Suppressor macrophage treated with lipopolysaccharide for 4 hours (primary cell): ENCODE measurements around the gene ULK4.
"Not testable (repeated sequence)": the region's sequence is repeated elsewhere in the genome, so short reads cannot be mapped to it uniquely, and the experiment has no call there.

Experiments used
- DNase-seq: peaks from one replicate; pipeline ENCODE4 v3.0.0-alpha.2; 2020

Gene ULK4

GRCh38 chr3:41683666-41684350, 278.1 kb downstream of the ULK4 start:
- DNase-seq, result no peak

- no peak for DNase-seq
Measured at GRCh38 chr3:41682996-41683395, 278.9 kb downstream of the ULK4 start.

- no peak for DNase-seq
Measured at GRCh38 chr3:41682382-41682781, 279.5 kb downstream of the ULK4 start.

GRCh38 chr3:41681479-41681878, 280.4 kb downstream of the ULK4 start:
- no peak for DNase-seq

GRCh38 chr3:41679374-41679773, 282.5 kb downstream of the ULK4 start:
- no peak for DNase-seq

- not testable (repeated sequence) for DNase-seq
Measured at GRCh38 chr3:41675102-41675501, 286.8 kb downstream of the ULK4 start.

- no peak for DNase-seq
Measured at GRCh38 chr3:41674449-41674848, 287.5 kb downstream of the ULK4 start.

- DNase-seq, result no peak
Measured at GRCh38 chr3:41673650-41674049, 288.3 kb downstream of the ULK4 start.

- no peak for DNase-seq
Measured at GRCh38 chr3:41668379-41668778, 293.5 kb downstream of the ULK4 start.

- DNase-seq, result no peak
Measured at GRCh38 chr3:41662288-41662687, 299.6 kb downstream of the ULK4 start.

- no peak for DNase-seq
Measured at GRCh38 chr3:41661796-41662195, 300.1 kb downstream of the ULK4 start.

- no peak for DNase-seq
Measured at GRCh38 chr3:41660510-41660909, 301.4 kb downstream of the ULK4 start.

GRCh38 chr3:41653571-41654239, 308.2 kb downstream of the ULK4 start:
- DNase-seq, result no peak

GRCh38 chr3:41652931-41653330, 309.0 kb downstream of the ULK4 start:
- DNase-seq, result no peak

GRCh38 chr3:41652506-41652905, 309.4 kb downstream of the ULK4 start:
- no peak for DNase-seq

GRCh38 chr3:41651718-41652117, 310.2 kb downstream of the ULK4 start:
- DNase-seq, result no peak

- DNase-seq, result no peak
Measured at GRCh38 chr3:41650406-41650805, 311.5 kb downstream of the ULK4 start.

GRCh38 chr3:41649129-41649739, 312.7 kb downstream of the ULK4 start:
- no peak for DNase-seq

GRCh38 chr3:41647730-41648129, 314.2 kb downstream of the ULK4 start:
- not testable (repeated sequence) for DNase-seq

GRCh38 chr3:41640076-41640475, 321.8 kb downstream of the ULK4 start:
- no peak for DNase-seq

GRCh38 chr3:41638381-41638780, 323.5 kb downstream of the ULK4 start:
- no peak for DNase-seq

GRCh38 chr3:41632700-41633099, 329.2 kb downstream of the ULK4 start:
- no peak for DNase-seq

GRCh38 chr3:41630708-41631107, 331.2 kb downstream of the ULK4 start:
- no peak for DNase-seq

GRCh38 chr3:41629986-41630385, 331.9 kb downstream of the ULK4 start:
- no peak for DNase-seq
